Fibroblast of lung (primary cell): ENCODE data around the gene CAMSAP2. TPM values are rescaled to one million over a fixed set of nuclear protein-coding genes. Genes with fewer than 3 reads are reported as not detected.

Source experiments
- DNase-seq, 2 donors: peaks; one replicate each; pipeline versions ENCODE4 v3.0.0 to v3.0.0-alpha.2; 2010; ENCODE audit warnings: low read depth in 2 of 2
- H2AFZ ChIP-seq: 2 replicates; pipeline ENCODE4 v1.5.1; 2012; ENCODE audit warnings: low read length, control low read depth, inconsistent platforms
- H3K27ac ChIP-seq: 2 replicates; pipeline ENCODE4 v1.5.1; 2011; ENCODE audit warnings: low read length, control low read depth; ENCODE audit not compliant: insufficient read depth
- H3K27me3 ChIP-seq: 2 replicates; pipeline ENCODE4 v1.5.1; 2011; ENCODE audit warnings: mild to moderate bottlenecking, low read length; ENCODE audit not compliant: control insufficient read depth, insufficient read depth
- H3K36me3 ChIP-seq: 2 replicates; pipeline ENCODE4 v1.5.1; 2011; ENCODE audit warnings: low read length; ENCODE audit not compliant: control insufficient read depth, insufficient read depth
- H3K4me1 ChIP-seq: 2 replicates; pipeline ENCODE4 v1.5.1; 2011; ENCODE audit warnings: low read length; ENCODE audit not compliant: control insufficient read depth, insufficient read depth; ENCODE audit errors: extremely low read depth
- H3K4me2 ChIP-seq: 2 replicates; pipeline ENCODE4 v1.5.1; 2011; ENCODE audit warnings: low read length, control low read depth; ENCODE audit not compliant: insufficient read depth; ENCODE audit errors: extremely low read depth
- H3K4me3 ChIP-seq, 4 experiments: fragments of 200-600 bp in 1 of 4; sonication (generic) in 1 of 4; replicated peaks in 1 of 4; 2 replicates each; pipeline ENCODE4 v1.5.1; 2011 to 2016; ENCODE audit warnings: low read length in 4 of 4, low read depth in 3 of 4, mild to moderate bottlenecking in 3 of 4, control low read depth in 2 of 4, inconsistent platforms in 1 of 4, mixed read lengths in 1 of 4; ENCODE audit not compliant: insufficient read depth in 1 of 4; ENCODE audit errors: control extremely low read depth in 1 of 4
- H3K79me2 ChIP-seq: 2 replicates; pipeline ENCODE4 v1.5.1; 2012; ENCODE audit warnings: mild to moderate bottlenecking, low read length, inconsistent platforms; ENCODE audit not compliant: control insufficient read depth, insufficient read depth
- H3K9ac ChIP-seq: 2 replicates; pipeline ENCODE4 v1.5.1; 2011; ENCODE audit warnings: mild to moderate bottlenecking, low read length, control low read depth; ENCODE audit not compliant: insufficient read depth
- H3K9me3 ChIP-seq: 2 replicates; pipeline ENCODE4 v1.5.1; 2012; ENCODE audit warnings: low read depth, low read length; ENCODE audit not compliant: control insufficient read depth, insufficient read depth
- H4K20me1 ChIP-seq: 2 replicates; pipeline ENCODE4 v1.5.1; 2011; ENCODE audit warnings: low read length; ENCODE audit not compliant: control insufficient read depth, insufficient read depth; ENCODE audit errors: extremely low read depth
- EZH2 ChIP-seq: IDR thresholded peaks from 2 replicates; pipeline ENCODE4 v1.5.1; 2012; ENCODE audit warnings: low read length, control low read depth, mild to moderate bottlenecking; ENCODE audit errors: missing control alignments
- polyA plus RNA-seq, 2 donors: library from polyadenylated mRNA; depleted of rRNA in 1 of 2; stranded (reverse) in 1 of 2; unstranded in 1 of 2; fragments of >200 nt; gene quantifications; 2 replicates each; pipeline ENCODE4 v1.2.1, GENCODE V29; 2011 to 2012; ENCODE audit warnings: missing spikeins in 1 of 2
- total RNA-seq: library from RNA; depleted of rRNA; stranded (reverse); fragments of >200 nt; gene quantifications from 2 replicates; pipeline ENCODE4 v1.2.1, GENCODE V29; 2014
- TF ChIP-seq, protein P1 (sequence below), 2 donors: IDR thresholded peaks in 1 of 2; conservative IDR thresholded peaks in 1 of 2; 1 replicate in 1 of 2; 2 replicates in 1 of 2; pipeline ENCODE4 v1.5.1; 2011 to 2012; ENCODE audit warnings: low read length in 2 of 2, control low read depth in 1 of 2, inconsistent platforms in 1 of 2, low read depth in 1 of 2, mild to moderate bottlenecking in 1 of 2

CAMSAP2 gene
- total and polyA plus RNA-seq, 2 donors (not counting 1 experiment from before 2014, with no cell fraction given): 22.3 to 32.5 TPM

- H3K4me1 ChIP-seq: no peaks in the 10 kb centered on the region
- H2AFZ ChIP-seq: no peak overlapping the region
- no peaks in the 10 kb centered on the region for H3K36me3 ChIP-seq
- H3K9me3 ChIP-seq: no peaks in the 10 kb centered on the region
- no peaks in the 10 kb centered on the region for H3K79me2 ChIP-seq
- DNase-seq: no peak
- H3K9ac ChIP-seq: no peak overlapping the region
- TF ChIP-seq EZH2: no peak
- TF ChIP-seq, protein P1, sequence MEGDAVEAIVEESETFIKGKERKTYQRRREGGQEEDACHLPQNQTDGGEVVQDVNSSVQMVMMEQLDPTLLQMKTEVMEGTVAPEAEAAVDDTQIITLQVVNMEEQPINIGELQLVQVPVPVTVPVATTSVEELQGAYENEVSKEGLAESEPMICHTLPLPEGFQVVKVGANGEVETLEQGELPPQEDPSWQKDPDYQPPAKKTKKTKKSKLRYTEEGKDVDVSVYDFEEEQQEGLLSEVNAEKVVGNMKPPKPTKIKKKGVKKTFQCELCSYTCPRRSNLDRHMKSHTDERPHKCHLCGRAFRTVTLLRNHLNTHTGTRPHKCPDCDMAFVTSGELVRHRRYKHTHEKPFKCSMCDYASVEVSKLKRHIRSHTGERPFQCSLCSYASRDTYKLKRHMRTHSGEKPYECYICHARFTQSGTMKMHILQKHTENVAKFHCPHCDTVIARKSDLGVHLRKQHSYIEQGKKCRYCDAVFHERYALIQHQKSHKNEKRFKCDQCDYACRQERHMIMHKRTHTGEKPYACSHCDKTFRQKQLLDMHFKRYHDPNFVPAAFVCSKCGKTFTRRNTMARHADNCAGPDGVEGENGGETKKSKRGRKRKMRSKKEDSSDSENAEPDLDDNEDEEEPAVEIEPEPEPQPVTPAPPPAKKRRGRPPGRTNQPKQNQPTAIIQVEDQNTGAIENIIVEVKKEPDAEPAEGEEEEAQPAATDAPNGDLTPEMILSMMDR (conservative IDR thresholded peaks at IDR 0.05 in 1 of 2, IDR thresholded peaks at IDR 0.05 in 1 of 2; ENCODE audit: low read depth in 1 of 2, low read length in 2 of 2): no peak
- H3K27ac ChIP-seq: no peak overlapping the region
- no peak overlapping the region for H3K4me3 ChIP-seq
- no peaks in the 10 kb centered on the region for H4K20me1 ChIP-seq
- no peaks in the 10 kb centered on the region for H3K27me3 ChIP-seq
- H3K4me2 ChIP-seq: no peak overlapping the region
Measured at GRCh38 chr1:200708161-200708560, 30.5 kb upstream of the CAMSAP2 start.

DNA sequence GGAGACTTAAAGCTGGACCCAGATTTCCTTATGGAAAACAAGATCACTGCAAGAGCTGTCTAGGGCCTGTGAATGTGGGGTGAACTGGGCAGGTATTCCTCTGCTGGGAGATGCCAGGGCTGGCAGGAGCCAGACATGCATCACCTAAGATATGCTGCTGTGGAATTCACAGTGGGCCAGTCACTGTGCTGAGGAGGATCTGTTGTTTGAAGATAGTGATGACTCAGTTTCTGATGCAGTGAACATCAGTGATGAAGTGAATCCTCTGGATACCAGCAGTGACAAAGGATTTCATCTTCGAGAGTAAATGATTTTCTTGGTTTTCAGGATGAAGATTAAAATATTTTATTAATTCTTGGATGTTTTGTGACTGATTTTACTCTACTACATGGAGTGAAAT lies 29.9 kb upstream of the CAMSAP2 start:
- H3K4me2 ChIP-seq: no peak overlapping the region
- peak in 1 of 2 donors; percentile 18 for DNase-seq
- no peaks in the 10 kb centered on the region for H3K9me3 ChIP-seq
- no peaks in the 10 kb centered on the region for H3K79me2 ChIP-seq
- H4K20me1 ChIP-seq: no peaks in the 10 kb centered on the region
- H3K36me3 ChIP-seq: no peaks in the 10 kb centered on the region
- no peaks in the 10 kb centered on the region for H3K4me1 ChIP-seq
- no peak overlapping the region for H3K27ac ChIP-seq
- TF ChIP-seq EZH2: no peak
- TF ChIP-seq, protein P1 (conservative IDR thresholded peaks at IDR 0.05 in 1 of 2, IDR thresholded peaks at IDR 0.05 in 1 of 2; ENCODE audit: low read depth in 1 of 2, low read length in 2 of 2): no peak
- H2AFZ ChIP-seq: no peak overlapping the region
- no peak overlapping the region for H3K4me3 ChIP-seq
- H3K9ac ChIP-seq: no peak overlapping the region
- no peaks in the 10 kb centered on the region for H3K27me3 ChIP-seq

DNA sequence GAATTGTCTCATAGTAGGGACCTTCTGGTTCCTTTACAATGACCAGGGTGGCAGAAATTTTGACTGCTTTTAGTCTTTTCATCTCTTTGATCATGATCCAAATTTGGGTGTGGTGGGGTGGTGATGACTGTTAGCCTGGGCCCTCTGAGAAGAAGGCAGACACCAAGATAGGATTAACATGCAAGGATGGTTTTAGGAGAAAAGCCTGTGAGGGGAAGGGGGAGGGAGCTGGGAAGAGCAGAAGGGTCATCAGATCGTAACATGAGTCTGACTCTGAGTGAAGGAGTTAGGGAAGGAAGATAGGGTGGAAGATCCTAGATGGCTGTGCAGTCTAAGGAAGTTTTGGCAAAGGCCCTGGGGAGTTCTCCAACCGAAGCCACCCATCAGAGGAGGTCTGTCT lies 28.5 kb upstream of the CAMSAP2 start:
- no peaks in the 10 kb centered on the region for H3K36me3 ChIP-seq
- no peak overlapping the region for H3K4me2 ChIP-seq
- no peak for DNase-seq
- no peaks in the 10 kb centered on the region for H3K4me1 ChIP-seq
- no peak overlapping the region for H3K4me3 ChIP-seq
- H3K9me3 ChIP-seq: no peaks in the 10 kb centered on the region
- H4K20me1 ChIP-seq: no peaks in the 10 kb centered on the region
- no peaks in the 10 kb centered on the region for H3K79me2 ChIP-seq
- H3K27me3 ChIP-seq: no peaks in the 10 kb centered on the region
- no peak overlapping the region for H3K27ac ChIP-seq
- no peak overlapping the region for H2AFZ ChIP-seq
- TF ChIP-seq, protein P1 (conservative IDR thresholded peaks at IDR 0.05 in 1 of 2, IDR thresholded peaks at IDR 0.05 in 1 of 2; ENCODE audit: low read depth in 1 of 2, low read length in 2 of 2): no peak
- TF ChIP-seq EZH2: no peak
- no peak overlapping the region for H3K9ac ChIP-seq
